Mesendoderm (in vitro differentiated cells): Measurements from ENCODE around the gene CCDC187.

Experiments
- DNase-seq: peaks from one replicate; pipeline ENCODE4 v3.0.0; 2013
- H2AK5ac ChIP-seq: 2 replicates; pipeline ENCODE4 v1.6.1; 2013; ENCODE audit warnings: low read length, inconsistent platforms
- H2BK120ac ChIP-seq: 2 replicates; pipeline ENCODE4 v1.6.1; 2013; ENCODE audit warnings: low read depth, mild to moderate bottlenecking, low read length, moderate library complexity, mixed read lengths
- H2BK15ac ChIP-seq: replicated peaks from 2 replicates; pipeline ENCODE4 v1.6.1; 2013; ENCODE audit warnings: low read depth, mild to moderate bottlenecking, moderate library complexity
- H2BK5ac ChIP-seq: 2 replicates; pipeline ENCODE4 v1.6.1; 2013; ENCODE audit warnings: low read length, inconsistent platforms
- H3K18ac ChIP-seq: 2 replicates; pipeline ENCODE4 v1.6.1; 2013; ENCODE audit warnings: mild to moderate bottlenecking, low read length, mixed read lengths
- H3K23ac ChIP-seq: one replicate; pipeline ENCODE4 v1.6.1; 2013; ENCODE audit warnings: low read length
- H3K27ac ChIP-seq: 2 replicates; pipeline ENCODE4 v1.5.1; 2013; ENCODE audit warnings: low read depth, mild to moderate bottlenecking, inconsistent platforms, low read length, moderate library complexity
- H3K27me3 ChIP-seq: 2 replicates; pipeline ENCODE4 v1.6.1; 2013; ENCODE audit warnings: low read length, control low read depth, mild to moderate bottlenecking, inconsistent platforms; ENCODE audit not compliant: insufficient read depth, poor library complexity
- H3K36me3 ChIP-seq: 2 replicates; pipeline ENCODE4 v1.6.1; 2013; ENCODE audit warnings: low read length, inconsistent platforms; ENCODE audit not compliant: control insufficient read depth, insufficient read depth
- H3K4ac ChIP-seq: one replicate; pipeline ENCODE4 v1.6.1; 2013; ENCODE audit warnings: low read depth, mild to moderate bottlenecking, low read length, moderate library complexity
- H3K4me1 ChIP-seq: 2 replicates; pipeline ENCODE4 v1.6.1; 2013; ENCODE audit warnings: low read depth, low read length, inconsistent platforms; ENCODE audit not compliant: control insufficient read depth
- H3K4me2 ChIP-seq: 2 replicates; pipeline ENCODE4 v1.6.1; 2013; ENCODE audit warnings: low read length
- H3K4me3 ChIP-seq: 2 replicates; pipeline ENCODE4 v1.5.1; 2013; ENCODE audit warnings: mild to moderate bottlenecking, low read length
- H3K56ac ChIP-seq: one replicate; pipeline ENCODE4 v1.6.1; 2013; ENCODE audit warnings: low read length
- H3K79me1 ChIP-seq: 2 replicates; pipeline ENCODE4 v1.6.1; 2013; ENCODE audit warnings: low read length, inconsistent platforms
- H3K79me2 ChIP-seq: 2 replicates; pipeline ENCODE4 v1.6.1; 2013; ENCODE audit warnings: mild to moderate bottlenecking, low read length; ENCODE audit not compliant: control insufficient read depth, insufficient read depth
- H3K9ac ChIP-seq: 2 replicates; pipeline ENCODE4 v1.6.1; 2013; ENCODE audit warnings: low read length, inconsistent platforms
- H4K5ac ChIP-seq: one replicate; pipeline ENCODE4 v1.6.1; 2013; ENCODE audit warnings: low read length
- H4K8ac ChIP-seq: one replicate; pipeline ENCODE4 v1.6.1; 2013; ENCODE audit warnings: low read depth, mild to moderate bottlenecking, control low read depth, low read length, moderate library complexity
- WGBS: extraction: QIAGEN DNeasy Blood & Tissue Kit; methylation state at CpG from one replicate; pipeline ENCODE4 v1.1.7; 2013; ENCODE audit warnings: low lambda C conversion rate, missing lambda C conversion rate; ENCODE audit not compliant: insufficient coverage; ENCODE audit errors: extremely low coverage; 5-methylcytosine and 5-hydroxymethylcytosine counted together

CCDC187 gene

GRCh38 chr9:136273921-136274785 is 29.7 kb downstream of the CCDC187 start:
- Histone ChIP-seq H3K56ac (no peak overlapping the region), H3K27me3 (no peaks in the 10 kb centered on the region), H3K18ac (no peak overlapping the region), H2BK5ac (no peak overlapping the region), H3K9ac (no peak overlapping the region), H3K79me1 (no peaks in the 10 kb centered on the region), H2BK120ac (no peak overlapping the region), H3K4me3 (no peak overlapping the region), H3K23ac (no peak overlapping the region), H2BK15ac (no peak overlapping the region), H3K4me2 (no peak overlapping the region), H3K36me3 (no peaks in the 10 kb centered on the region), H4K8ac (no peak overlapping the region), H3K4ac (no peak overlapping the region), H3K79me2 (no peaks in the 10 kb centered on the region), H4K5ac (no peak overlapping the region), H2AK5ac (no peak overlapping the region), H3K27ac (no peak overlapping the region), H3K4me1 (no peaks in the 10 kb centered on the region)
- DNase-seq: no peak
- no CpG with 5 or more reads among the region's 28 CpGs for WGBS

- Histone ChIP-seq H3K23ac (no peak overlapping the region), H3K4me3 (no peak overlapping the region), H3K79me1 (no peaks in the 10 kb centered on the region), H2BK15ac (no peak overlapping the region), H4K5ac (no peak overlapping the region), H2BK120ac (no peak overlapping the region), H3K4me2 (no peak overlapping the region), H3K27me3 (no peaks in the 10 kb centered on the region), H3K4me1 (no peaks in the 10 kb centered on the region), H3K27ac (no peak overlapping the region), H4K8ac (no peak overlapping the region), H3K79me2 (no peaks in the 10 kb centered on the region), H3K56ac (no peak overlapping the region), H2BK5ac (no peak overlapping the region), H3K9ac (no peak overlapping the region), H3K4ac (no peak overlapping the region), H2AK5ac (no peak overlapping the region), H3K18ac (no peak overlapping the region), H3K36me3 (no peaks in the 10 kb centered on the region)
- no CpG with 5 or more reads among the region's 14 CpGs for WGBS
- no peak for DNase-seq
Observed at GRCh38 chr9:136273244-136273865, 30.5 kb downstream of the CCDC187 start.

- H3K27me3 ChIP-seq: no peaks in the 10 kb centered on the region
- H4K5ac ChIP-seq: no peak overlapping the region
- H2BK5ac ChIP-seq: no peak overlapping the region
- no peak overlapping the region for H3K56ac ChIP-seq
- no peak overlapping the region for H3K4me2 ChIP-seq
- no peak overlapping the region for H2BK15ac ChIP-seq
- H3K79me1 ChIP-seq: no peaks in the 10 kb centered on the region
- H3K4ac ChIP-seq: no peak overlapping the region
- no peak overlapping the region for H3K27ac ChIP-seq
- no peak overlapping the region for H4K8ac ChIP-seq
- H3K79me2 ChIP-seq: no peaks in the 10 kb centered on the region
- H3K4me3 ChIP-seq: no peak overlapping the region
- H3K23ac ChIP-seq: no peak overlapping the region
- no peak overlapping the region for H3K9ac ChIP-seq
- no peaks in the 10 kb centered on the region for H3K36me3 ChIP-seq
- H2BK120ac ChIP-seq: no peak overlapping the region
- WGBS: no CpG with 5 or more reads among the region's 13 CpGs
- no peak overlapping the region for H3K18ac ChIP-seq
- no peaks in the 10 kb centered on the region for H3K4me1 ChIP-seq
- no peak for DNase-seq
- no peak overlapping the region for H2AK5ac ChIP-seq
Observed at GRCh38 chr9:136270173-136270705, 33.7 kb downstream of the CCDC187 start.

GRCh38 chr9:136268735-136269134 is 35.2 kb downstream of the CCDC187 start:
- H3K79me2 ChIP-seq: no peaks in the 10 kb centered on the region
- no peak overlapping the region for H4K8ac ChIP-seq
- H3K9ac ChIP-seq: no peak overlapping the region
- no peaks in the 10 kb centered on the region for H3K79me1 ChIP-seq
- H2AK5ac ChIP-seq: no peak overlapping the region
- no peak overlapping the region for H2BK15ac ChIP-seq
- no peak overlapping the region for H3K56ac ChIP-seq
- no peak overlapping the region for H3K4me2 ChIP-seq
- H2BK5ac ChIP-seq: no peak overlapping the region
- no peak overlapping the region for H3K4me3 ChIP-seq
- no peak overlapping the region for H4K5ac ChIP-seq
- no peak overlapping the region for H3K4ac ChIP-seq
- no peaks in the 10 kb centered on the region for H3K36me3 ChIP-seq
- no CpG with 5 or more reads among the region's 6 CpGs for WGBS
- no peak overlapping the region for H3K18ac ChIP-seq
- DNase-seq: peak; percentile 26
- no peak overlapping the region for H3K23ac ChIP-seq
- H2BK120ac ChIP-seq: no peak overlapping the region
- no peaks in the 10 kb centered on the region for H3K27me3 ChIP-seq
- no peak overlapping the region for H3K27ac ChIP-seq
- H3K4me1 ChIP-seq: no peaks in the 10 kb centered on the region

- H3K27me3 ChIP-seq: no peaks in the 10 kb centered on the region
- WGBS: no CpG with 5 or more reads among the region's 6 CpGs
Observed at GRCh38 chr9:136268318-136268717, 35.6 kb downstream of the CCDC187 start.

More at GRCh38 chr9:136268318-136268717, 35.6 kb downstream of the CCDC187 start:
- Histone ChIP-seq H3K18ac (no peak overlapping the region), H2AK5ac (no peak overlapping the region), H3K4me3 (no peak overlapping the region), H3K79me2 (no peaks in the 10 kb centered on the region), H3K79me1 (no peaks in the 10 kb centered on the region), H3K4me2 (no peak overlapping the region), H3K56ac (no peak overlapping the region), H3K4ac (no peak overlapping the region), H4K8ac (no peak overlapping the region), H3K36me3 (no peaks in the 10 kb centered on the region), H2BK120ac (no peak overlapping the region), H3K23ac (no peak overlapping the region), H3K4me1 (no peaks in the 10 kb centered on the region), H3K9ac (no peak overlapping the region), H2BK5ac (no peak overlapping the region), H4K5ac (no peak overlapping the region), H2BK15ac (no peak overlapping the region), H3K27ac (no peak overlapping the region)
- DNase-seq: peak; percentile 74
